Astrocyte of the cerebellum (primary cell): ENCODE measurements around the gene PKNOX2.

Experiments used
- DNase-seq: peaks from one replicate; pipeline ENCODE4 v3.0.0-alpha.2; 2011; ENCODE audit warnings: low read depth
- H3K4me3 ChIP-seq: 2 replicates; pipeline ENCODE4 v1.5.1; 2011; ENCODE audit warnings: mild to moderate bottlenecking, low read depth, low read length, moderate library complexity
- in situ Hi-C: cut with HindIII; loops from 2 replicates; pipeline ENCODE4 v1.10.0; 2017; ENCODE audit warnings: low sequenced_read_pairs
- TF ChIP-seq, protein P1 (sequence below): IDR thresholded peaks from 2 replicates; pipeline ENCODE4 v1.5.1; 2012; ENCODE audit warnings: low read length, low read depth, moderate library complexity, mild to moderate bottlenecking; ENCODE audit errors: missing control alignments

Gene PKNOX2

DNA sequence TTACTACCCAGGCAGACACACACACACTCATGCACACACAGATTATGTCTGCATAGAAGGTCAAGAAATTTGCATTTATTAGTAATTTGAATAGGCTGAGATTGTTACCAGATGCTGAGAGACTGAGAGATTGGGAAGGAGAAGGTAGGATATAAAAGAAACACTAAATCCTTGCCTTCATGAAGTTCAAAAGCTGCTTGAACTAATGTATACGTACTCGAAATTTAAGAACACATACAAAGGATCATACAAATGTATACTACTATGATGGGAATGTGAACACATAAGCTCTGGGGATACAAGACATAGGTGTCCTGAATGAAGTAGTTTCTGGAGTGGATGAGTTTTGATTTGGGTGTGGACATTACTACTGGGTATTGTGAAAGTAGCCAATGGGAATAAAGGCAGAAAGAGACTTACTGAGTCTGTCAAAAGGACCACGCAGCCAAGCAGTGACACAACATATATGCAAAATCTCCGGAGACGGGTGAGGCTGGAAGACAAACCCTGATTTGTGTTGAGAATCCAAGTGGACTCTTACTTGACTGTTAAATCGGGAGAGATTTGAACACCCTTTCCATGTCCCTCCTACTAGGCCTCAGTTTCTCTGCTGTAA, 7.3 kb upstream of the PKNOX2 start:
- in situ Hi-C loops, result no loop called here
- no peak overlapping the region for H3K4me3 ChIP-seq
- TF ChIP-seq, protein P1, sequence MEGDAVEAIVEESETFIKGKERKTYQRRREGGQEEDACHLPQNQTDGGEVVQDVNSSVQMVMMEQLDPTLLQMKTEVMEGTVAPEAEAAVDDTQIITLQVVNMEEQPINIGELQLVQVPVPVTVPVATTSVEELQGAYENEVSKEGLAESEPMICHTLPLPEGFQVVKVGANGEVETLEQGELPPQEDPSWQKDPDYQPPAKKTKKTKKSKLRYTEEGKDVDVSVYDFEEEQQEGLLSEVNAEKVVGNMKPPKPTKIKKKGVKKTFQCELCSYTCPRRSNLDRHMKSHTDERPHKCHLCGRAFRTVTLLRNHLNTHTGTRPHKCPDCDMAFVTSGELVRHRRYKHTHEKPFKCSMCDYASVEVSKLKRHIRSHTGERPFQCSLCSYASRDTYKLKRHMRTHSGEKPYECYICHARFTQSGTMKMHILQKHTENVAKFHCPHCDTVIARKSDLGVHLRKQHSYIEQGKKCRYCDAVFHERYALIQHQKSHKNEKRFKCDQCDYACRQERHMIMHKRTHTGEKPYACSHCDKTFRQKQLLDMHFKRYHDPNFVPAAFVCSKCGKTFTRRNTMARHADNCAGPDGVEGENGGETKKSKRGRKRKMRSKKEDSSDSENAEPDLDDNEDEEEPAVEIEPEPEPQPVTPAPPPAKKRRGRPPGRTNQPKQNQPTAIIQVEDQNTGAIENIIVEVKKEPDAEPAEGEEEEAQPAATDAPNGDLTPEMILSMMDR, result no peak
- DNase-seq, result no peak

DNA sequence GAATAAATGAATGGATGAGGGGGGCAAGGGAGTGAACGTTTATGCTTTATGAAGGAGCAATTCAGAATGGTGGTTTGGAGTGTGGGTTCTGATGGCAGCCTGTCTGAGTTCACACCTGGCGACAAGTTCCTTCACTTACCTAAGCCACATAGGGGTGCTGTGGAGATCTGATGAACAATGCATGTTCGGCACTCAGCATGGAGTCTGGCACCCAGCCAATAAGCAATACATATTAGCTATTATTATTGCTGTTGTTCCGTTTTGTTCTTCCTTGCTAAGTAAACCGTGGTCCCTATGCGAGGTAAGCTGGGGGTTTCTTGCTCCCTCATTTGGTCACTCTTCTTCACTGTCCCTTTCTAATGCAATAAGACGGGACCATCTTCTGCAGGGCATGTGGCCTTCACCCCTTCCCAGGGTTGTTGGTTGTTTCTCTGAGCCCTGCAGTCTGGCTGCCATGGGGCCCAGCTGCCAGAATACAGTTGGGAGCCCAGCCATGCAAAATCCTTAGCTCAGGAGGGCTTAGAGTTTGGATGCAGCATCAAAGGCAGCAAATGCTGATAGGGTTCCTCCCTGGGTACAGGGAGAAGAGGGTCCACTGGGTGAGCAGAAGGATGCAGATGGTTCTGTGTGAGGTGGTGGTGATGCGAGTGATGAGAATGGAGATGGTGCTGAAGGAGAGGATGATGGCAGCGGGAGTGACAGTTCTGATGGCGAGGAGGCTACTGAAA, 6.4 kb upstream of the PKNOX2 start:
- TF ChIP-seq, protein P1, result no peak
- no peak overlapping the region for H3K4me3 ChIP-seq
- DNase-seq, result no peak
- in situ Hi-C loops, result no loop called here

DNA sequence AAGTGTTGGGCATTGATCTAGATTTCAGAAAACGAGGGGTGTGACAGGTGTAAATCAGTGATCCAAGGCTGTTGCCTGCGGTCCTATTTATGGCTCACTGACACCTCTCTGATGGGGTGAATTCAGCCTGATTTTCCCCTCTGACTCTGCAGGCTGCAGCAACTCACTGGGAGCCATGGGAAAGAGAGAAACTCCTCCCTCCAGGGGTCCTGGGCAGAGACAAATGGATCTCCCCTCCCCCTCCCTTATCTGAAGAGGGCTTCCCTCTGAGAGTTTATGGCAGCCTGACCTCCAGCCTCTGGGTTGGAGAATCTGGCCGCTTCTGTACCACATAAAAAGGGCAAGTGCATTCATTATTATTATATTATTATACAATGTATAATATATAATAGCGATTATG, 1.8 kb upstream of the PKNOX2 start:
- H3K4me3 ChIP-seq, result no peak overlapping the region
- TF ChIP-seq, protein P1, result no peak
- DNase-seq, result no peak
- in situ Hi-C loops, result no loop called here

DNA sequence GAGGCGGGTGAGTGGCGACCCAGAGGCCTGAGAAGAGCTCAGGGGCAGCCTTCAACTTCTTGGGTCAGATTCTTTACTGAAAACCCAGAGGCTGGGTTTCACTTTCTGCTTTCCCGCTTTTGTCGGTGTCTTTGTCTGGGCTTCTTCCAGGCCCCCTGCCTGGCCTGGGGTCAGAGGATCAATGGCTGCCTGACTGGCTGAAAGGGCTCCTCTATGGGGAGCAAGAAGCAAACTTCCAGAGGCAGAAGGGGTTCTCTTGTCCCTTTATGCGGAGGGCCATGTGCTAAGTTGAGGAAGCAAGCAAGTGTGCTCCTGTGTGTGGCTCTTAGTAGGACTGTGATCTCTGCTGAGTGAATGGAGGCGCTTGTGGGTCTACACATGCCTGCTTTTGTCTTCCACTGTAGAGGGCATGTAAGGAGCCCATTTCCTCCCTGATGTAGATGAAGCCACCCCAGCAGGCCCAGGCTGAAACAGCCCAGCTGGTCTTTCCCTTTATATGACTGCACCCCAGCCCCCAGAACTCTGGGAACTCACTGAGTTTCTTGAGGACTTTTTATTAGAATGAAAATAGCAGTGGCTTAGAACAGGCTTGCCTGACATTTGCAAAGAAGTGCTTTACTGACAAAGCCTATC, 1.0 kb upstream of the PKNOX2 start:
- TF ChIP-seq, protein P1, result no peak
- H3K4me3 ChIP-seq, result peak overlapping the region; percentile 64
- in situ Hi-C loops, result no loop called here
- DNase-seq, result no peak

DNA sequence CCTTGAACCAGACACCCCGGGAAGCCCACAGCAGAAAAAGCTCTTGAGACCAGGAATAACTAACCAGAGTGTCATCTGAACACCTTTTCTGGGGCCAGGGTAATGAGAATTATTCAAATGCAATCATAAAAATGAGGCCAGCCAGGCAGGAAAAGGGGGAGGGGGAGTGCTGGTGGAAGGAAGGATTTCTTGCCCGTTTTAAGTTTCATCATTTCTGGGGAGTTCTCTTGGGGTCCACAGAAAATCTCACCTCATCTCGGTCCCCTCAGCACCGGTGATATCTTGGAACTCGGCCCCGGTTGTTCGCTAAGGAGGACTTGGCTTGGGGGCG, 495 bp upstream of the PKNOX2 start:
- no peak for DNase-seq
- in situ Hi-C loops, result no loop called here
- TF ChIP-seq, protein P1, result no peak
- peak overlapping the region; percentile 64 for H3K4me3 ChIP-seq

DNA sequence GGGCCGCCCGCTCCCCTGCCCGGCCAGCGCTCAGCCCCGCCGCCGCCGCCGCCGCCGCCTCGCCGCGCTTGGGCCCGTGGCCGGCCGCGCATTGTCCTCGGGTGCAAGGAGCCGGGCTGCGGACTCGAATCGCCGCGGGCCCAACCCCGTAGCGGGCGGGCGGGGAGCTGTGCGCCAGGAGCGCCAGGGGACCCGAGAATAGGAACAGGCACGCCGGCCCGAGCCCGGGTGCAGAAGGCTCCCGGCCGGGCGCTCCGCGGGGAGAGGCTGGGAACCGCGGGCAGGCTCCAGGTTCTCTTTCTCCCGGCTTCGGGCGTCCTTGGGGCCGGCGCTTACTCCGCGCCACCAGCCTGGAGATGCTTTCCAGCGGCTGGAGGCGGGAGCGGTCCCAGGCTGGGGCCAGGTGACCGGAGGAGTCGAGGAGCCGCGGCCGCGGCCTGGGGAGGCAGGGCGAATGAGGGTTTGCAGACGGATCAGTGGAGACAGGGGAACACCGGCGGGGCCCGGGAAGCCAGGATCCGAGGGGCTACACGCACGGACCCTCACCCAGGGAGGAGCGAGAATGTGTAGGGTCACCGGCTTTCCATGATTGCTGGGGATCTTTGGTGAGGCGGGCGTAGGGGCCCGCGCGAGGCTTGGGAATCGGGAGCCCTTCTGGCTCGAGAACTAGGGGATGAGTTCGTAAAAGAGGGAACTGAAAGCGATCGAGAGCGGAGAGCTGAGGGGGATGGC, 726 bp downstream of the PKNOX2 start:
- H3K4me3 ChIP-seq, result peak overlapping the region; percentile 64
- TF ChIP-seq, protein P1, result no peak
- in situ Hi-C loops, result loop anchor here (5.0 kb wide), 1 partner anchor 92 kb away; no protein-coding TSS in a partner anchor
- DNase-seq, result no peak
